K562 (cell line): ENCODE measurements around the gene FAM117A. TPM values are rescaled to one million over a fixed set of nuclear protein-coding genes. Genes with fewer than 3 reads are reported as not detected.
A peak's percentile ranks its signal among the peaks of the same experiment; 100 is the strongest.

Experiments
- E2F6 ChIP-seq, 2 experiments: IDR thresholded peaks; 2 replicates each; pipeline ENCODE4 v1.6.1; 2011; ENCODE audit warnings: borderline replicate concordance in 1 of 2, control low read depth in 1 of 2, low read depth in 1 of 2, low read length in 1 of 2, mild to moderate bottlenecking in 1 of 2, mixed read lengths in 1 of 2, moderate library complexity in 1 of 2; ENCODE audit not compliant: insufficient read depth in 1 of 2, insufficient read length in 1 of 2, poor library complexity in 1 of 2, severe bottlenecking in 1 of 2; ENCODE audit errors: extremely low read depth in 1 of 2
- ETV1 ChIP-seq: fragments of 450-650 bp; conservative IDR thresholded peaks from 2 replicates; pipeline ENCODE4 v1.6.1; 2016; ENCODE audit warnings: missing genetic modification characterization, control low read depth, low read depth, missing compliant biosample characterization
- FOXJ2 ChIP-seq: fragments of 200-800 bp; sonication (Bioruptor generic); IDR thresholded peaks from 2 replicates; pipeline ENCODE4 v1.6.1; 2016; ENCODE audit warnings: missing genetic modification characterization, missing compliant biosample characterization
- FOXP4 ChIP-seq: sonication (generic); formaldehyde crosslinking; IDR thresholded peaks from 2 replicates; pipeline ENCODE4 v1.8.0; 2022; ENCODE audit warnings: mild to moderate bottlenecking, missing genetic modification reagents, borderline replicate concordance
- GMEB1 ChIP-seq: fragments of 250-450 bp; sonication (Bioruptor Pico); IDR thresholded peaks from 2 replicates; pipeline ENCODE4 v1.4.0; 2020; ENCODE audit warnings: mild to moderate bottlenecking
- LCOR ChIP-seq: sonication (generic); formaldehyde crosslinking; IDR thresholded peaks from 2 replicates; pipeline ENCODE4 v1.8.0; 2022; ENCODE audit warnings: mild to moderate bottlenecking, missing genetic modification reagents
- NEUROD1 ChIP-seq: fragments of 150-350 bp; IDR thresholded peaks from 2 replicates; pipeline ENCODE4 v1.6.1; 2014; ENCODE audit warnings: borderline replicate concordance, low read length, low read depth; ENCODE audit not compliant: partially characterized antibody
- NFATC3 ChIP-seq: fragments of 450-650 bp; IDR thresholded peaks from 2 replicates; pipeline ENCODE4 v1.6.1; 2017; ENCODE audit warnings: mild to moderate bottlenecking
- NR2C2 ChIP-seq, 2 experiments: fragments of 200-800 bp in 1 of 2; sonication (Bioruptor generic) in 1 of 2; sonication (generic) in 1 of 2; formaldehyde crosslinking in 1 of 2; IDR thresholded peaks; 2 replicates each; pipeline versions ENCODE4 v1.6.1 to v1.8.0; 2016 to 2022; ENCODE audit warnings: mild to moderate bottlenecking in 1 of 2, missing compliant biosample characterization in 1 of 2, missing genetic modification characterization in 1 of 2, missing genetic modification reagents in 1 of 2
- SMARCA4 ChIP-seq: fragments of 450-650 bp; IDR thresholded peaks from 2 replicates; pipeline ENCODE4 v1.6.1; 2016
- SP2 ChIP-seq: IDR thresholded peaks from 2 replicates; pipeline ENCODE4 v1.6.1; 2011; ENCODE audit warnings: mild to moderate bottlenecking, low read depth, low read length, moderate library complexity; ENCODE audit not compliant: poor library complexity, severe bottlenecking; ENCODE audit errors: extremely low read depth
- THAP12 ChIP-seq: fragments of 250-450 bp; sonication (Bioruptor Pico); IDR thresholded peaks from 2 replicates; pipeline ENCODE4 v1.9.0; 2021; ENCODE audit warnings: mild to moderate bottlenecking, inconsistent platforms
- XRCC4 ChIP-seq: IDR thresholded peaks from one replicate; pipeline ENCODE4 v1.6.1; 2011; ENCODE audit not compliant: insufficient read depth, insufficient read length; ENCODE audit errors: extremely low read depth
- ZNF436 ChIP-seq: fragments of 250-450, 450-650 bp; sonication (Bioruptor Pico); formaldehyde crosslinking; IDR thresholded peaks from 2 replicates; pipeline ENCODE4 v1.7.0; 2020; ENCODE audit warnings: mild to moderate bottlenecking
- polyA plus RNA-seq, 8 experiments: library from polyadenylated mRNA; depleted of rRNA in 4 of 8; stranded (reverse) in 5 of 8; unstranded in 3 of 8; fragments of >200 nt; fragmentation: Nextera tagmentation in 2 of 8; fragmentation: Illumina TruSeq in 1 of 8; extraction: Ambion mirVana in 2 of 8; extraction: Trizol in 1 of 8; gene quantifications; 2 replicates each; pipeline versions ENCODE4 v1.2.1 to v1.2.3, GENCODE V29; 2011 to 2014; ENCODE audit warnings: inconsistent platforms in 1 of 8, missing spikeins in 1 of 8
- total RNA-seq, 7 experiments: library from RNA; depleted of rRNA in 6 of 7; stranded (reverse); fragments of >200 nt in 6 of 7; fragmentation: Illumina TruSeq in 2 of 7; extraction: Trizol in 2 of 7; gene quantifications; 2 replicates each; pipeline versions ENCODE4 v1.2.1 to v1.2.3, GENCODE V29; 2011 to 2021; ENCODE audit warnings: low replicate concordance in 1 of 7

FAM117A gene
- total and polyA plus RNA-seq, 9 of the 15 experiments (the other 6 are each of a cell fraction or from before 2014, with no cell fraction given) = 3.1 to 79.7 (median 36.6) TPM

GRCh38 chr17:49739641-49740271 is 24.2 kb downstream of the FAM117A start (continued):
- TF ChIP-seq E2F6 (IDR thresholded peaks at IDR 0.05; ENCODE audit: borderline replicate concordance in 1 of 2, extremely low read depth in 1 of 2, insufficient read depth in 1 of 2, insufficient read length in 1 of 2, low read depth in 1 of 2, low read length in 1 of 2, poor library complexity in 1 of 2, severe bottlenecking in 1 of 2) (peak in 1 of 2 experiments; percentile 25), SMARCA4 (peak; percentile 100), LCOR (CRISPR knock-in tag) (peak; percentile 98), NR2C2 (CRISPR knock-in tag; IDR thresholded peaks at IDR 0.05) (peak; percentile 39; the same call in 1 of the 2 replicates), NR2C2 (tag; IDR thresholded peaks at IDR 0.05) (peak; percentile 63), SP2 (no peak), ETV1 (tag) (peak; percentile 97), THAP12 (no peak), NEUROD1 (peak; percentile 93), ZNF436 (CRISPR knock-in tag) (no peak), FOXJ2 (tag) (peak; percentile 99), GMEB1 (CRISPR knock-in tag) (peak; percentile 57), XRCC4 (no peak), NFATC3 (peak; percentile 99), FOXP4 (CRISPR knock-in tag) (peak; percentile 99)
